ENCODE measurements around the gene CSNK1G1.
"Not testable (repeated sequence)": the region's sequence is repeated elsewhere in the genome, so short reads cannot be mapped to it uniquely, and the experiment has no call there.

CSNK1G1 gene

DNA sequence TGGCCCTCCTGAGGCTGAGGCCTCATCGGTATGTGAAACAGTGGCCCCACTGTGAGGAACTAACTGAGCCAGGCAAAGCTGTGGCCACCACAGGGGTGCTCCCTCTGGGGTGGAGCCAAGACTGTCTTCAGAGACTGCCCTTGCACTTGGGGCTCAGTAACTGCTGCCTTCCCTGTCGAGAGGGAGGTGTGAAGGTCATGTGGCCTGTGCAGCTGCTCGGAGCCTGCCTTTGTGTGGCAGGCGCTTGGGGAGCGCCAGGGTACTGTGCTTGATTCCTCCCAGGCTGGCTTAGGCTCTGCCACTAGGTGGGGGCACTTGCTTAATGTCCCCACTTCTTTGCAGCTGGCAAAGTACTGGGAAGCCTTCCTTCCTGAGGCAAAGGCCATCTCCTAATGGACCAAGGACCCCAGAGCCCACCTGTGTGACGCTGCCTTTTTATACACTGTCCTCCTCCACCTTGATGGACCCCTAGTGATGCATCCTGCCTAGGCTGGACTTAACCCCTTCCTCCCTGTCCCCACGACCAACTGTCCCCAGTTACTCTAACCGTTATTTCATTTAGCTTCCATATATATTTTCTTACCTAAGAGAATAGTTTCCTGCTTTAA is 218.6 kb downstream of the CSNK1G1 start:
- DNase-seq (ENCODE audit: extremely low read depth in 1 of 2, low read depth in 1 of 2) = no peak

DNA sequence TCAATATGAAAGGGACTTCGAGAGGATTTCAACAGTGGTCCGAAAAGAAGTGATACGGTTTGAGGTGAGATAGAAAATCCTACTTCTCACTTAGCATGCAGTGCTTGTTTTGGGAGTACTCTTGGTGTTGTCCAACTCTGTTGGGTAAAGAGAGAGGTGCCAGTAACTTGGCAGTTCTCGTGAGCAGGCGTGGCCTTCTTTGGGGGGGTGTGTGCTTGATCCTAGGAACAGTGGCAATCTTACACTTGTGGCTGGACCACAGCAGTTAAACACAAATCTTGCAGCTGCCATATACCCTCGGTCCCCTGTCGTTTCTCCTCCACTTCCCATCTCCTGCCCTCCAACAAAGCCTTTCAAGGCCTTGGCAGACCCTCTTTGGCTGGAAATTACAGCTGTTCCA is 219.6 kb downstream of the CSNK1G1 start:
- no peak for DNase-seq (ENCODE audit: extremely low read depth in 1 of 2, low read depth in 1 of 2)

DNA sequence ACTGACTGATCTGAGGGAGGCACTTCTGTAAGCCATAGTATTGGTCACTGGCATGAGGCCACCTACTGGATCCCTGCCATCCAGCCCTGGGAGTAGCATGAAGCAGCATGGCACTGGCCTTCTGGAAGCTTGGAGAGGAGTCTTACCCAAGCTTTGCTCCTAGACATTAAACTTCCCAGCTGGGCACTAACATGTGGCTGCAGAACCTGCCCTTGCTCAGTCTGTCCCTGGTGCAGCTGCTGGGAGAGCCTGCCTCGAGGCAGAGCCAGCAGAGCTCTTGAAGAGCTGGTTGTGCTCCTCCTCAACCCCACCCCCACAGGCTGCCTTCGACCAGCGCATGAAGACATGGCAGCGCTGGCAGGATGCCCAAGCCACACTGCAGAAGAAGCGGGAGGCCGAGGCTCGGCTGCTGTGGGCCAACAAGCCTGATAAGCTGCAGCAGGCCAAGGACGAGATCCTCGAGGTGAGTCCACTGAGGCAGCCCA is 221.6 kb downstream of the CSNK1G1 start:
- DNase-seq (ENCODE audit: extremely low read depth in 1 of 2, low read depth in 1 of 2) = no peak

DNA sequence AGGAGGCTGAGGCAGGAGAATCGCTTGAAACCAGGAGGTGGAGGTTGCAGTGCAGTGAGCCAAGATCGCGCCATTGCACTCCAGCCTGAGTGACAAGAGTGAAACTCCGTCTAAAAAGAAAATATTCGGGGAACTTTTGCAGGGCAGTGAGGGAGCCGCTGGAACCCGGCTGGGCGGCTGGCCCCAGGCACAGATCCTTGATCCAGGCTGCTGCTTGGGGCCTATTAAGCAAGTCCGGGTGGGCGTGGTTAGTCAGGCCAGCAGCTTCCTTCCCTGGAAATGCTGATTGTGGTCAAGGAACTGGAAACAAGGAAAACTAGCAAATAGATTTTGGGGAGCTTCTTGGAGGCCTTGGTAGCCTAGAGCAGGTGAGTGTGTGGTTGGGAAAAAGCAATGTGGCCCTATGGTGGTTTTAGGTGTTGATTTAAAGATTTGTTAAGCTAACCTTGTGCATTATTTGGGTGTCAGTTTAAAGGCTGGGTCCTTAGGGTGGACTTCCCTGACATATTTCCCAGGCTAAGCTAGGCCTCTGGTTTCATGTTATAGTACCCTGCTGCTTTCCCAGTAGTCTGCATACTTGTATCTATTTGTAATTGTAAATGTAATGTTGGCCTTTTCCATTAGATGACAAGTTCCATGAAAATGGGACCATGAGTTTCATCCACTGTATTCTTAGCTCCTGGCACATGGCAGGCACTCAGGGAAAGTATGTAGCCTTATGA is 222.2 kb downstream of the CSNK1G1 start:
- DNase-seq (ENCODE audit: extremely low read depth in 1 of 2, low read depth in 1 of 2) = no peak

DNA sequence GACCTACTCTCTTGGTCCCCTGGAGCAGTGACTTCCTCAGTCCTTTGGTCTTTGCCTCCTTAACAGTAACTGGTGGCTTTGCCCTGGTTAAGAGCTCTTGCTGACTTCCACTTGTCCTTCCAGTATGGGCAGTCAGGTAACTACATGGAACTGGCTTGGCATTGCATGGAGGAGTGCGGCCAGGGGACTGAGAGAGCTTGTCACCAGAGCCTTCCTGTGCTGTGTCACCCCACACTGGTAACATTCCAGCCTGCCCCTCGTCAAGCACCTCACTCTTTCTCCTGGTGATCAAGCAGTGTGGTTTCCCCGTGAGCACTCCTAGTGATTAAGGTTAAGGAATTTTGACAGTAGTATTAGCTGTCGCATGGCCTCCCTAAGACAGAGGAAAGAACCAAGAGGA is 223.8 kb downstream of the CSNK1G1 start:
- no peak for DNase-seq (ENCODE audit: extremely low read depth in 1 of 2, low read depth in 1 of 2)

DNA sequence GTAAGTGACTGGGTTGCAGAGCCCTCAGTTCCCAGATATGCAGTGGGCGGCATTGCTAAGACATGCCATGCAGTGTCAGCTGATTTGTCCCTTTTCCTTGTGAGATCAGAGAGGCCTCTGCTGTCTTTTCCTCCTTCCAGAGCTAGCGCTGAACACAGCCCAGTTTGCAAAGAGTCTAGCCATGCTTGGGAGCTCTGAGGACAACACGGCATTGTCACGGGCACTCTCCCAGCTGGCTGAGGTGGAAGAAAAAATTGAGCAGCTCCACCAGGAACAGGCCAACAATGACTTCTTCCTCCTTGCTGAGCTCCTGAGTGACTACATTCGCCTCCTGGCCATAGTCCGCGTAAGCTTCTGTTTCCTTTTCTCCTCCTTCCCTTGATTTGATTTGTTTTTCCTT is 224.4 kb downstream of the CSNK1G1 start:
- DNase-seq (ENCODE audit: extremely low read depth in 1 of 2, low read depth in 1 of 2) = no peak

DNA sequence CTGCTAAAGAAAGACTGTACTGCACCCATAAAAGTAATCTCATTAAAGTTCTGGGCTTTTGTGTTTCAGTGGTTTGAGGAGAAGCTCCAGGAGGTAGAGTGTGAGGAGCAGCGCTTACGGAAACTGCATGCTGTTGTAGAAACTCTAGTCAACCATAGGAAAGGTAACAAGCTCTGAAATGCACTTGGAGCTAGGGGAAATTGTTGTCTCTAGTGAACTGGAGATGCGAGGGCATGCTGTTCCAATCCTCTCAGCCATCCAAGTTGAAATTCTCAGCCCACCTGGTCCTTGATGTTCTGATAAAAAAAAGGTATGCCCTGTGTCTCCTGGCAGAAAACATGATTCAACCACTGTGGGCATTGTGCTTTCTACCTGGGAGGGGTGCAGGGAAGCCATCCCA is 225.8 kb downstream of the CSNK1G1 start:
- DNase-seq (ENCODE audit: extremely low read depth in 1 of 2, low read depth in 1 of 2) = no peak

DNA sequence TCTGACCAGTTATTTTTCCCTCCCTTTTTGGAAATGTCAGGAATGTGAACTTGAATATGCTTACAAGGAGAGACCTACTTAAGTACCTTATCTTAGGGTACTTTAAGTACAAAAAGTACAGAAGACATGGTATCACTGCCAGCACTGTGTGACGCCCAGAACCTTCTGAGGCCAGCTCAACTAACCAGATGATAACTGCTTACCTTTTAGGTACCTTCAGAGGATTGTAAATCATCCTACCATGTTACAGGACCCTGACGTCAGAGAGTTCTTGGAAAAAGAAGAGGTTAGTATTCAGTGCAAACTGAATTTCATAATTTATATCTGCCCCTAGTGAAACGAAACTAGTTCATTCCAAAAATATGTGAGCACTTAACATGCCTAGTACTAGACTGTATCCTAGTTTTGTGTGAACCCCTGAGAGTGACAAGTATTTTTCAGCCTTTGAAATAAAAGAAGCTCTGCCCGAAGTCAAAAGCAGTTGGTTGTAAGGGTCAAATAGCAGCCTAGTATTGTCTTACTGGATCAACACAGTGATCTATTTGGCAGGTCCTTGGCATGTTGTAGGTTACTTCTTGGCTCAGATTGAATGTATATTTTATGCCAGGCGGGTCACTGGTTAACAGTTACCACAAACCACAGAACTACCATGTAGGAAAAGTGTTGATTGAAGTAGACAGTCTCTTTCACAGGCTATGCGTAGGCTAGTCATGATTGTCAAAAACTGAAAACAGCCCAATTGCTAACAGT is 228.3 kb downstream of the CSNK1G1 start:
- no peak for DNase-seq (ENCODE audit: extremely low read depth in 1 of 2, low read depth in 1 of 2)

DNA sequence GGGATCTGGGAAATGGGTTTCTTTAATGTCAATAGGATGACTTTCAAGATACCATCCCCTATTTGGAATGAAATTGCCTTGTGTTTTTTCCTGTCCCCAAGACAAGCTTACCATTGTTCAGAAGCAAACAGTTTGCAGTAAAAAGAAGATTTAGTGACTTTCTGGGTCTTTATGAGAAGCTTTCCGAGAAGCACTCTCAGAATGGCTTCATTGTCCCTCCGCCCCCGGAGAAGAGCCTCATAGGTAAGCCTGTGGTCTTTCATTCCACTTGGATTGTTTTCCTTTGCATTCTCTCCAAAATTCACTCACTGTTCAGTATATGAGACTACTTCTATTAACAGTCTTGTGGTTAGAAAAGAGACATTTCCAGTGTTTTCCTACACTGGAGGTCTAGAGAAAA is 230.0 kb downstream of the CSNK1G1 start:
- no peak for DNase-seq (ENCODE audit: extremely low read depth in 1 of 2, low read depth in 1 of 2)

DNA sequence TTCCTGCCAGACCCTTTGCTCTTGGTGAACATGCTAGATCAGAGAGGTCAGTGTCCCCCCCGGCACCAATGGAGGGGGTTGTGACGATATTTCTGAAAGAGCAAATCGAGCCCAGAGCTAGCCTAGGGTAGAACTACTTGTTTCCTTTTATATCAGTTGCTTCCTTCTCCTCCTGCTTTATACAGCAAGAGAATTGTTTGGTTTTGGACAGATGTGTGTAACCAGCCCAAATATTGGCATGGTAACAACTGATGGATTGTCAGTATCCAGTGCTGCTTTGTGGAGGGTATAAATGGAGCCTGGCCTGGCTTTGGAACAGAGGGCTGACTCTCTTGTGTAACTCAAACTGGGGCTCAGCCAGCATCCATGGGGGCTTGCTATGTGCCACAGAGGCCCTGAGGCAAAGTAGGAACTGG is 233.0 kb downstream of the CSNK1G1 start:
- DNase-seq (ENCODE audit: extremely low read depth in 1 of 2, low read depth in 1 of 2) = no peak

DNA sequence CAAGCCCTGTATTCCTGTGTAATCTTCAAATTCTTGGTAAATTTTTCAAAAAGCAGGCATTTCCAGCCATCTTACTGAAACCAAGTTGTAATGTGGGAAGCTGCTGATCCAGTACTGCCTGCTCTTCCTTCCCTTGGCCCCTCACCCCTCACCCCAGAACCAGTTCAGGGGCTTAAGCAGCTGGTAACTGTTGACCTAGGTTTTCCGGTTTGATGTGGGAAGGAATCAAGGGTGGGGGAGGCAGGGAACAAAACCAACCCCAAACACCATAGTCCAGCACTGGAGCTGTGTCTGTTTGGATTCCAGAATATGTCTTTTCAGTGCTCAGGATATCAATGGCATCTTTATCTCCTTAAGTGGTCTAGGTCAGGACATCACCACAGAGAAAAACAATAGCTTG is 233.5 kb downstream of the CSNK1G1 start:
- DNase-seq (ENCODE audit: extremely low read depth in 1 of 2, low read depth in 1 of 2) = no peak

DNA sequence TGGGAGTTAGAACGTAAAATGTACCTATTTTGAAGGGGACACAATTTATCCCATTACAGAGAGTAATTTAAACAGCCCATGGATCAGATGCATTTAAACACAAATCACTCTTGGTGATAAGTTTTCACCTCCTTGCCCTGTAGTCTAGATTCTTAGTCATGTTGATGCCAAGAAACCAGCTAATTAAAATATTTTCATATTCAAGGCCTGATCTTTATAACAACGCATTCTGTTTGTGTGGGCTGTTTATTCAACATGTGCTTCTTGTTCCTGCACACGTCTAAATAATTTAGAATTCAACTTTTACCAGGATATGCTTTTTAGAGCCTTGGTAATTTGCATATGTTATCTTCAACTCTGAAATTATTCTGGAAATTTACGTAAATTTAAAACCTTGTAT is 234.4 kb downstream of the CSNK1G1 start:
- DNase-seq (ENCODE audit: extremely low read depth in 1 of 2, low read depth in 1 of 2) = no peak

DNA sequence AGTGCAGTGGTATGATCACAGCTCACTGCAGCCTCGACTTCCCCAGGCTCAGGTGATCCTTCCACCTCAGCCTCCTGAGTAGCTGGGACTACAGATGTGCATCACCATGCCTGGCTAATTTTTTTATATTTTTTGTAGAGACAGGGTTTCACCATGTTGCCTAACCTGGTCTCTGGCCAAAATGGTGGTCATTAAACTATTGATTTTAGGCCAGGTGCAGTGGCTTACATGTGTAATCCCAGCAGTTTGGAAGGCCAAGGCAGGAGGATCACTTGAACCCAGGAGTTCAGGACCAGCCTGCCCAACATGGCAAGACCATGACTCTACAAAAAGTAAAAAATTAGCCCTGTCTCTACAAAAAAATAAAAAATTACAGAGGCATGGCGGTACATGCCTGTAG is 235.7 kb downstream of the CSNK1G1 start:
- DNase-seq (ENCODE audit: extremely low read depth in 1 of 2, low read depth in 1 of 2) = not testable (repeated sequence)

DNA sequence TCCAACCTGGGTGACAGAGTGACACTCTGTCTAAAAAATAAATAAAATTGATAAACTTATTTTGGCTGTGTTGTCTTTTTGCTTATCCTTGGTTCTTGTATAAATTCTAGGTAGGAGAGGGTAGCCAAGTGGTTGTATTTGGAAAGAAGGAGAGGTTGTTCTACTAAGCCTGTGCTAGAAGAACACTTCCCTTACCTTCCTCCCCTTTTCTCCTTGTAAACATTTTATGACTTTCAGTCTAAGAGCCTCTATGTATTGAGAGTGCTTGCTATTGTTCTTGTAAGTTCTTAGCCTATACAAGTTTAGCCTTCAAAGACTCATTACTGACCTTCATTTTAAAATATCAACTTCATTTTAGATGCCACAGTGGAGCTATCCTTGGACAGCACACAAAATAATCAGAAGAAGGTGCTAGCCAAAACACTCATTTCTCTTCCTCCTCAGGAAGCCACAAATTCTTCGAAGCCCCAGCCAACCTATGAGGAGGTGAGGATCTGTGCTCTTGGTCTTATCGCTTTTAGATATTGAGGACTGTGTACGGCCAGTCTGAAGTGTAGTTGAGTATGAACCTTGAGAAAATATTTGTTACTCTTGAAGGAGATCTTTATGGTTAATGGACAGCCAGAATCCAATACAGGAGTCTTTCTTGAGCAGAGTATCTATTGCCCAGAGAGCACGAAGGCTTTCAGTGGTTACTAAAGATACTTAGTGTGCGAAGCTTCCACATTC is 238.1 kb downstream of the CSNK1G1 start:
- no peak for DNase-seq (ENCODE audit: extremely low read depth in 1 of 2, low read depth in 1 of 2)

Data from activated CD8-positive, alpha-beta memory T cell treated with anti-CD3 and anti-CD28 coated beads for 1 hour (primary cell).